HepG2 (cell line): ENCODE results near the gene ALG3. TPM values are rescaled to one million over a fixed set of nuclear protein-coding genes. Genes with fewer than 3 reads are reported as not detected.

Source experiments
- ATAC-seq: fragments of 200-7000 bp; cut with Tn5 transposase; 3 replicates; pipeline ENCODE4 v1.9.1; 2020; ENCODE audit warnings: mild to moderate bottlenecking, moderate library complexity
- BruUV-seq: library from RNA; stranded (reverse); fragments of 400-500 nt; replicated peaks from 2 replicates; lab custom pipeline; 2021; lab: Mats Ljungman, UMichigan
- CTCF ChIA-PET: fragments of 300-600 bp; formaldehyde crosslinking; extraction: SDS; loops from one replicate; lab custom pipeline; 2021; ENCODE audit warnings: low total read pairs, inconsistent platforms, low intra/inter-chr PET ratio; lab: Yijun Ruan, JAX
- POLR2A ChIA-PET: fragments of 350-600 bp; sonication (Branson Sonifier 250); formaldehyde crosslinking; loops from one replicate; lab custom pipeline; 2020; ENCODE audit warnings: antibody characterized with exemption, inconsistent platforms; lab: Yijun Ruan, JAX
- DNase-seq: peaks from one replicate; pipeline ENCODE4 v3.0.0-alpha.2; 2015; ENCODE audit warnings: low spot score
- FAIRE-seq: peaks from 3 replicates; lab custom pipeline; 2011; peaks lifted over from hg19 to GRCh38; lab: Jason Lieb, UNC
- H2AFZ ChIP-seq: one replicate; pipeline ENCODE4 v1.6.1; 2011; ENCODE audit warnings: low read length, inconsistent platforms
- H3K27ac ChIP-seq: fragments of 300-600 bp; 3 replicates; pipeline ENCODE4 v1.8.0; 2011; ENCODE audit warnings: mixed run types, mild to moderate bottlenecking, mixed read lengths, low read length, inconsistent platforms; ENCODE audit not compliant: insufficient read depth; ENCODE audit errors: extremely low read length
- H3K27me3 ChIP-seq, 2 experiments: fragments of 200-600 bp in 1 of 2; 2 replicates in 1 of 2; 3 replicates in 1 of 2; pipeline versions ENCODE4 v1.6.0 to v1.8.0; 2011; ENCODE audit warnings: low read length in 2 of 2, mild to moderate bottlenecking in 2 of 2, moderate library complexity in 2 of 2, inconsistent platforms in 1 of 2; ENCODE audit not compliant: insufficient read depth in 2 of 2, control insufficient read depth in 1 of 2
- H3K36me3 ChIP-seq, 2 experiments: fragments of 200-600 bp in 1 of 2; replicated peaks in 1 of 2; 2 replicates in 1 of 2; 3 replicates in 1 of 2; pipeline versions ENCODE4 v1.5.1 to v1.8.0; 2011; ENCODE audit warnings: low read length in 2 of 2, inconsistent platforms in 1 of 2; ENCODE audit not compliant: insufficient read depth in 2 of 2, control insufficient read depth in 1 of 2
- H3K4me1 ChIP-seq: 2 replicates; pipeline ENCODE4 v1.5.1; 2012; ENCODE audit warnings: low read length, inconsistent platforms; ENCODE audit not compliant: insufficient read depth
- H3K4me2 ChIP-seq: 2 replicates; pipeline ENCODE4 v1.6.0; 2011; ENCODE audit warnings: low read depth, low read length, inconsistent platforms
- H3K4me3 ChIP-seq, 3 experiments: fragments of 200-600 bp in 1 of 3; sonication (generic), shearing (Covaris generic) in 1 of 3; replicated peaks in 1 of 3; 2 replicates each; pipeline ENCODE4 v1.5.1; 2011 to 2016; ENCODE audit warnings: low read length in 3 of 3, inconsistent platforms in 2 of 3, low read depth in 2 of 3, mild to moderate bottlenecking in 2 of 3, control low read depth in 1 of 3, mixed read lengths in 1 of 3; ENCODE audit not compliant: insufficient read depth in 1 of 3
- H3K79me2 ChIP-seq: one replicate; pipeline ENCODE4 v1.6.1; 2011; ENCODE audit warnings: low read length, inconsistent platforms; ENCODE audit not compliant: insufficient read depth
- H3K9ac ChIP-seq: 2 replicates; pipeline ENCODE4 v1.6.0; 2011; ENCODE audit warnings: mild to moderate bottlenecking, low read depth, low read length, inconsistent platforms; ENCODE audit not compliant: insufficient read depth
- H3K9me3 ChIP-seq: 2 replicates; pipeline ENCODE4 v1.5.1; 2012; ENCODE audit warnings: mild to moderate bottlenecking, low read length
- H4K20me1 ChIP-seq: 2 replicates; pipeline ENCODE4 v1.6.0; 2011; ENCODE audit warnings: inconsistent platforms, mild to moderate bottlenecking, low read length, moderate library complexity; ENCODE audit not compliant: insufficient read depth
- HDAC2 ChIP-seq: sonication (generic); formaldehyde crosslinking; IDR thresholded peaks from 2 replicates; pipeline ENCODE4 v1.4.0; 2020; ENCODE audit warnings: missing genetic modification reagents
- KLF6 ChIP-seq: IDR thresholded peaks from 2 replicates; pipeline ENCODE4 v1.8.0; 2016; ENCODE audit warnings: missing biosample characterization, missing genetic modification reagents
- NR3C1 ChIP-seq: sonication (generic); formaldehyde crosslinking; IDR thresholded peaks from 2 replicates; pipeline ENCODE4 v1.4.0; 2020; ENCODE audit warnings: missing genetic modification reagents
- SAP130 ChIP-seq: IDR thresholded peaks from 2 replicates; pipeline ENCODE4 v1.6.1; 2016; ENCODE audit warnings: low read depth
- SP2 ChIP-seq: sonication (generic); formaldehyde crosslinking; IDR thresholded peaks from 2 replicates; pipeline ENCODE4 v1.5.1; 2020; ENCODE audit warnings: mild to moderate bottlenecking, missing genetic modification reagents
- SSRP1 ChIP-seq: IDR thresholded peaks from 2 replicates; pipeline ENCODE4 v1.6.1; 2016; ENCODE audit warnings: control low read depth
- ZNF883 ChIP-seq: sonication (generic); formaldehyde crosslinking; IDR thresholded peaks from 2 replicates; pipeline ENCODE4 v1.5.1; 2020; ENCODE audit warnings: mild to moderate bottlenecking, missing genetic modification reagents; ENCODE audit errors: not compliant biosample characterization
- ZZZ3 ChIP-seq: sonication (generic); formaldehyde crosslinking; IDR thresholded peaks from 2 replicates; pipeline ENCODE4 v1.4.0; 2020; ENCODE audit warnings: missing genetic modification reagents, mild to moderate bottlenecking, borderline replicate concordance
- WGBS: methylation state at CpG from one replicate; pipeline ENCODE4 v1.1.6; 2017; ENCODE audit warnings: low lambda C conversion rate; 5-methylcytosine and 5-hydroxymethylcytosine counted together
- in situ Hi-C: cut with HindIII; loops from 2 replicates; pipeline ENCODE4 v1.10.0; 2017; ENCODE audit warnings: low pct_unique_long_range_greater_than_20kb; ENCODE audit not compliant: extremely low pct_ligation_motif_present
- intact Hi-C: fragments of 100-400 bp; cut with micrococcal nuclease; formaldehyde crosslinking; loops from one replicate; pipeline ENCODE4 v1.10.0; 2022; ENCODE audit not compliant: unreplicated experiment
- polyA plus RNA-seq, 8 experiments: library from polyadenylated mRNA; depleted of rRNA in 3 of 8; stranded (reverse) in 7 of 8; unstranded in 1 of 8; fragments of >200 nt; fragmentation: Illumina TruSeq in 4 of 8; extraction: Trizol in 4 of 8; gene quantifications; 2 replicates each; pipeline versions ENCODE4 v1.2.1 to v1.2.3, GENCODE V29; 2011 to 2016; ENCODE audit warnings: low read depth in 4 of 8, missing spikeins in 1 of 8, mixed read lengths in 1 of 8; ENCODE audit not compliant: insufficient read depth in 1 of 8
- total RNA-seq, 5 experiments: library from RNA; depleted of rRNA; stranded (reverse); fragments of >200 nt; fragmentation: Illumina TruSeq; extraction: Trizol; gene quantifications; 2 replicates each; pipeline ENCODE4 v1.2.3, GENCODE V29; 2016; ENCODE audit warnings: low read depth in 1 of 5
- TF ChIP-seq, protein P1 (sequence below): sonication (generic); formaldehyde crosslinking; IDR thresholded peaks from 2 replicates; pipeline ENCODE4 v1.4.0; 2020; ENCODE audit warnings: missing genetic modification reagents, borderline replicate concordance
- TF ChIP-seq, protein P2 (sequence below): sonication (generic); IDR thresholded peaks from 2 replicates; pipeline ENCODE4 v1.6.1; 2016; ENCODE audit warnings: low read depth, borderline replicate concordance
- TF ChIP-seq, protein P3 (sequence below): sonication (generic); formaldehyde crosslinking; IDR thresholded peaks from 2 replicates; pipeline ENCODE4 v1.5.0; 2020; ENCODE audit warnings: missing genetic modification reagents
- TF ChIP-seq, protein P4 (sequence below): sonication (generic); formaldehyde crosslinking; IDR thresholded peaks from 2 replicates; pipeline ENCODE4 v1.4.0; 2020; ENCODE audit warnings: missing genetic modification reagents

ALG3 gene
- total and polyA plus RNA-seq, 2 of the 13 experiments (the other 11 are each of a cell fraction or from before 2014, with no cell fraction given): 46.6 to 57.1 TPM

DNA sequence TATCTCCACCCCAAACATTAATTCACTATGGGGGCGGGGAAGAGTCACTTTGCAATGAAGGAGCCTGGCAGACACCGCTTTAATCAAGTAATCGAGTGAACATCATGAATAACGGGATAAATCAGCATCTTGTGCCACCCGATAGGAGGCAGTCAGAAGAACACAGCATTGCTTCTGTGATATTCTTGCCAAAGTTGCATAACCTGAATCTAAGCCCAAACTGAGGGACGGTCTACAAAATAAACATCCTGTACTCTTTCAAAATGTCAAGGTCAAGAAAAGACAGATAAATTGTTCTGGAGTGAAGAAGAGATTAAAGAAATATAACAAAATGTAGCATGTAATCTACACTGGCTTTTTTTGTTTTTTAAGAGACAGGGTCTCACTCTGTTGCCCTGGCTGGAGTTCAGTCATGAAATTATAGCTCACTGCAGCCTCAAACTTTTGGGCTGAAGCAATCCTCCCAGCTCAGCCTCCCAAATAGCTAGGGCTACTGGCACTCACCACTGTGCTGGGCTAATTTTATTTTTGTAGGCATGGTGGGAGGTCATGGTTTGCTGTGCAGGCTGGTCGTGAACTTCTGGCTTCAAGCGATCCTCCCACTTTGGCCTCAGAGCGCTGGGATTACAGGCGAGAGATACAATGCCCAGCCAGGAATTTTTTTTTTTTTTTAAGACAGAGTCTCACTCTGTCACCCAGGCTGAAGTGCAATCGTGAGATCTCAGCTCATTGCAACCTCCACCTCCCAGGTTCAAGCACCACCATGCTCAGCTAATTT is 39.4 kb downstream of the ALG3 start:
- TF ChIP-seq, protein P1, sequence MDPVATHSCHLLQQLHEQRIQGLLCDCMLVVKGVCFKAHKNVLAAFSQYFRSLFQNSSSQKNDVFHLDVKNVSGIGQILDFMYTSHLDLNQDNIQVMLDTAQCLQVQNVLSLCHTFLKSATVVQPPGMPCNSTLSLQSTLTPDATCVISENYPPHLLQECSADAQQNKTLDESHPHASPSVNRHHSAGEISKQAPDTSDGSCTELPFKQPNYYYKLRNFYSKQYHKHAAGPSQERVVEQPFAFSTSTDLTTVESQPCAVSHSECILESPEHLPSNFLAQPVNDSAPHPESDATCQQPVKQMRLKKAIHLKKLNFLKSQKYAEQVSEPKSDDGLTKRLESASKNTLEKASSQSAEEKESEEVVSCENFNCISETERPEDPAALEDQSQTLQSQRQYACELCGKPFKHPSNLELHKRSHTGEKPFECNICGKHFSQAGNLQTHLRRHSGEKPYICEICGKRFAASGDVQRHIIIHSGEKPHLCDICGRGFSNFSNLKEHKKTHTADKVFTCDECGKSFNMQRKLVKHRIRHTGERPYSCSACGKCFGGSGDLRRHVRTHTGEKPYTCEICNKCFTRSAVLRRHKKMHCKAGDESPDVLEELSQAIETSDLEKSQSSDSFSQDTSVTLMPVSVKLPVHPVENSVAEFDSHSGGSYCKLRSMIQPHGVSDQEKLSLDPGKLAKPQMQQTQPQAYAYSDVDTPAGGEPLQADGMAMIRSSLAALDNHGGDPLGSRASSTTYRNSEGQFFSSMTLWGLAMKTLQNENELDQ (CRISPR knock-in tag): no peak
- TF ChIP-seq HDAC2 (CRISPR knock-in tag) (no peak), ZZZ3 (CRISPR knock-in tag) (no peak), SAP130 (CRISPR knock-in tag) (no peak), ZNF883 (no peak), KLF6 (CRISPR knock-in tag) (no peak), NR3C1 (no peak), SSRP1 (CRISPR knock-in tag) (no peak), SP2 (CRISPR knock-in tag) (no peak)
- TF ChIP-seq, protein P2, sequence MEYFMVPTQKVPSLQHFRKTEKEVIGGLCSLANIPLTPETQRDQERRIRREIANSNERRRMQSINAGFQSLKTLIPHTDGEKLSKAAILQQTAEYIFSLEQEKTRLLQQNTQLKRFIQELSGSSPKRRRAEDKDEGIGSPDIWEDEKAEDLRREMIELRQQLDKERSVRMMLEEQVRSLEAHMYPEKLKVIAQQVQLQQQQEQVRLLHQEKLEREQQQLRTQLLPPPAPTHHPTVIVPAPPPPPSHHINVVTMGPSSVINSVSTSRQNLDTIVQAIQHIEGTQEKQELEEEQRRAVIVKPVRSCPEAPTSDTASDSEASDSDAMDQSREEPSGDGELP: no peak
- TF ChIP-seq, protein P3, sequence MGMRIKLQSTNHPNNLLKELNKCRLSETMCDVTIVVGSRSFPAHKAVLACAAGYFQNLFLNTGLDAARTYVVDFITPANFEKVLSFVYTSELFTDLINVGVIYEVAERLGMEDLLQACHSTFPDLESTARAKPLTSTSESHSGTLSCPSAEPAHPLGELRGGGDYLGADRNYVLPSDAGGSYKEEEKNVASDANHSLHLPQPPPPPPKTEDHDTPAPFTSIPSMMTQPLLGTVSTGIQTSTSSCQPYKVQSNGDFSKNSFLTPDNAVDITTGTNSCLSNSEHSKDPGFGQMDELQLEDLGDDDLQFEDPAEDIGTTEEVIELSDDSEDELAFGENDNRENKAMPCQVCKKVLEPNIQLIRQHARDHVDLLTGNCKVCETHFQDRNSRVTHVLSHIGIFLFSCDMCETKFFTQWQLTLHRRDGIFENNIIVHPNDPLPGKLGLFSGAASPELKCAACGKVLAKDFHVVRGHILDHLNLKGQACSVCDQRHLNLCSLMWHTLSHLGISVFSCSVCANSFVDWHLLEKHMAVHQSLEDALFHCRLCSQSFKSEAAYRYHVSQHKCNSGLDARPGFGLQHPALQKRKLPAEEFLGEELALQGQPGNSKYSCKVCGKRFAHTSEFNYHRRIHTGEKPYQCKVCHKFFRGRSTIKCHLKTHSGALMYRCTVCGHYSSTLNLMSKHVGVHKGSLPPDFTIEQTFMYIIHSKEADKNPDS: no peak
- TF ChIP-seq, protein P4, sequence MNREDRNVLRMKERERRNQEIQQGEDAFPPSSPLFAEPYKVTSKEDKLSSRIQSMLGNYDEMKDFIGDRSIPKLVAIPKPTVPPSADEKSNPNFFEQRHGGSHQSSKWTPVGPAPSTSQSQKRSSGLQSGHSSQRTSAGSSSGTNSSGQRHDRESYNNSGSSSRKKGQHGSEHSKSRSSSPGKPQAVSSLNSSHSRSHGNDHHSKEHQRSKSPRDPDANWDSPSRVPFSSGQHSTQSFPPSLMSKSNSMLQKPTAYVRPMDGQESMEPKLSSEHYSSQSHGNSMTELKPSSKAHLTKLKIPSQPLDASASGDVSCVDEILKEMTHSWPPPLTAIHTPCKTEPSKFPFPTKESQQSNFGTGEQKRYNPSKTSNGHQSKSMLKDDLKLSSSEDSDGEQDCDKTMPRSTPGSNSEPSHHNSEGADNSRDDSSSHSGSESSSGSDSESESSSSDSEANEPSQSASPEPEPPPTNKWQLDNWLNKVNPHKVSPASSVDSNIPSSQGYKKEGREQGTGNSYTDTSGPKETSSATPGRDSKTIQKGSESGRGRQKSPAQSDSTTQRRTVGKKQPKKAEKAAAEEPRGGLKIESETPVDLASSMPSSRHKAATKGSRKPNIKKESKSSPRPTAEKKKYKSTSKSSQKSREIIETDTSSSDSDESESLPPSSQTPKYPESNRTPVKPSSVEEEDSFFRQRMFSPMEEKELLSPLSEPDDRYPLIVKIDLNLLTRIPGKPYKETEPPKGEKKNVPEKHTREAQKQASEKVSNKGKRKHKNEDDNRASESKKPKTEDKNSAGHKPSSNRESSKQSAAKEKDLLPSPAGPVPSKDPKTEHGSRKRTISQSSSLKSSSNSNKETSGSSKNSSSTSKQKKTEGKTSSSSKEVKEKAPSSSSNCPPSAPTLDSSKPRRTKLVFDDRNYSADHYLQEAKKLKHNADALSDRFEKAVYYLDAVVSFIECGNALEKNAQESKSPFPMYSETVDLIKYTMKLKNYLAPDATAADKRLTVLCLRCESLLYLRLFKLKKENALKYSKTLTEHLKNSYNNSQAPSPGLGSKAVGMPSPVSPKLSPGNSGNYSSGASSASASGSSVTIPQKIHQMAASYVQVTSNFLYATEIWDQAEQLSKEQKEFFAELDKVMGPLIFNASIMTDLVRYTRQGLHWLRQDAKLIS (CRISPR knock-in tag): no peak
- Histone ChIP-seq H3K79me2 (no peaks in the 10 kb centered on the region), H3K9ac (no peak overlapping the region), H4K20me1 (no peaks in the 10 kb centered on the region), H3K36me3 (no peaks in the 10 kb centered on the region), H2AFZ (no peak overlapping the region), H3K4me1 (no peaks in the 10 kb centered on the region), H3K27ac (no peak overlapping the region), H3K4me2 (no peak overlapping the region), H3K27me3 (peaks cover 7 to 23% of the 10 kb centered on the region in 2 experiments; a peak in 4 of 5 replicates), H3K4me3 (no peak overlapping the region), H3K9me3 (no peaks in the 10 kb centered on the region)
- 12% methylated on average over 11 of the region's 11 CpGs for WGBS
- ChIA-PET POLR2A (no interaction called here), CTCF (no interaction called here)
- in situ Hi-C loops (no loop called here), intact Hi-C loops (no loop called here)
- DNase-seq: no peak
- no peak for FAIRE-seq
- no TSS peak for BruUV-seq
- ATAC-seq: no peak
